HepG2 (cell line): ENCODE results near the gene RNGTT. TPM values are rescaled to one million over a fixed set of nuclear protein-coding genes. Genes with fewer than 3 reads are reported as not detected.

Experiments
- MED1 ChIP-seq: sonication (generic); formaldehyde crosslinking; IDR thresholded peaks from 2 replicates; pipeline ENCODE4 v1.4.0; 2020; ENCODE audit warnings: missing genetic modification reagents
- polyA plus RNA-seq, 8 experiments: library from polyadenylated mRNA; depleted of rRNA in 3 of 8; stranded (reverse) in 7 of 8; unstranded in 1 of 8; fragments of >200 nt; fragmentation: Illumina TruSeq in 4 of 8; extraction: Trizol in 4 of 8; gene quantifications; 2 replicates each; pipeline versions ENCODE4 v1.2.1 to v1.2.3, GENCODE V29; 2011 to 2016; ENCODE audit warnings: low read depth in 4 of 8, missing spikeins in 1 of 8, mixed read lengths in 1 of 8; ENCODE audit not compliant: insufficient read depth in 1 of 8
- total RNA-seq, 5 experiments: library from RNA; depleted of rRNA; stranded (reverse); fragments of >200 nt; fragmentation: Illumina TruSeq; extraction: Trizol; gene quantifications; 2 replicates each; pipeline ENCODE4 v1.2.3, GENCODE V29; 2016; ENCODE audit warnings: low read depth in 1 of 5
- TF ChIP-seq, protein P1 (sequence below), 2 experiments: fragments of 450-650 bp in 1 of 2; sonication (generic) in 1 of 2; formaldehyde crosslinking in 1 of 2; IDR thresholded peaks; 2 replicates each; pipeline versions ENCODE4 v1.6.1 to v1.8.0; 2016 to 2022; ENCODE audit warnings: antibody characterized with exemption in 1 of 2, mild to moderate bottlenecking in 1 of 2, missing genetic modification reagents in 1 of 2
- TF ChIP-seq, protein P2 (sequence below): sonication (generic); formaldehyde crosslinking; conservative IDR thresholded peaks from 2 replicates; pipeline ENCODE4 v1.8.0; 2022; ENCODE audit warnings: low read depth, missing genetic modification reagents

RNGTT gene
- total and polyA plus RNA-seq, 2 of the 13 experiments (the other 11 are each of a cell fraction or from before 2014, with no cell fraction given): 6.0 to 22.6 TPM

DNA sequence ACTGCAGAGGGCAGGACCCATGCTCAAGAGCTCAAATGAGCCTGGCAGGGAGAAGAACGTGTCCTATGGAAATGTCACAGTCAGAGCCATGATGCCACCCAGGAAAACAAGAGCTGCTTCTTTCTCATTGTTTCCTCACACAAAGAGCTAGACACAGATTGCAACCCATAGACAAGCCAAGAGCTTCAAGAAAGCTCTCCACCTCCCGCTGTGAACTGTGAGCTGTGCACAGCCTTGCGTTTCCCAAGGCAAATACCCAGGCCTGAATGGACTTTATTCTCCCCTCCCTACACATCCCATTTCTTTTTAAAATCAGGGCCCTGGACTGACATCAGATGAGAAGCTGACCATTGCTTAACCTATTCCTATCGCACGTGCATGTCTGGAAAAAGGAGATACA, 388.8 kb downstream of the RNGTT start (continued):
- TF ChIP-seq, protein P1, sequence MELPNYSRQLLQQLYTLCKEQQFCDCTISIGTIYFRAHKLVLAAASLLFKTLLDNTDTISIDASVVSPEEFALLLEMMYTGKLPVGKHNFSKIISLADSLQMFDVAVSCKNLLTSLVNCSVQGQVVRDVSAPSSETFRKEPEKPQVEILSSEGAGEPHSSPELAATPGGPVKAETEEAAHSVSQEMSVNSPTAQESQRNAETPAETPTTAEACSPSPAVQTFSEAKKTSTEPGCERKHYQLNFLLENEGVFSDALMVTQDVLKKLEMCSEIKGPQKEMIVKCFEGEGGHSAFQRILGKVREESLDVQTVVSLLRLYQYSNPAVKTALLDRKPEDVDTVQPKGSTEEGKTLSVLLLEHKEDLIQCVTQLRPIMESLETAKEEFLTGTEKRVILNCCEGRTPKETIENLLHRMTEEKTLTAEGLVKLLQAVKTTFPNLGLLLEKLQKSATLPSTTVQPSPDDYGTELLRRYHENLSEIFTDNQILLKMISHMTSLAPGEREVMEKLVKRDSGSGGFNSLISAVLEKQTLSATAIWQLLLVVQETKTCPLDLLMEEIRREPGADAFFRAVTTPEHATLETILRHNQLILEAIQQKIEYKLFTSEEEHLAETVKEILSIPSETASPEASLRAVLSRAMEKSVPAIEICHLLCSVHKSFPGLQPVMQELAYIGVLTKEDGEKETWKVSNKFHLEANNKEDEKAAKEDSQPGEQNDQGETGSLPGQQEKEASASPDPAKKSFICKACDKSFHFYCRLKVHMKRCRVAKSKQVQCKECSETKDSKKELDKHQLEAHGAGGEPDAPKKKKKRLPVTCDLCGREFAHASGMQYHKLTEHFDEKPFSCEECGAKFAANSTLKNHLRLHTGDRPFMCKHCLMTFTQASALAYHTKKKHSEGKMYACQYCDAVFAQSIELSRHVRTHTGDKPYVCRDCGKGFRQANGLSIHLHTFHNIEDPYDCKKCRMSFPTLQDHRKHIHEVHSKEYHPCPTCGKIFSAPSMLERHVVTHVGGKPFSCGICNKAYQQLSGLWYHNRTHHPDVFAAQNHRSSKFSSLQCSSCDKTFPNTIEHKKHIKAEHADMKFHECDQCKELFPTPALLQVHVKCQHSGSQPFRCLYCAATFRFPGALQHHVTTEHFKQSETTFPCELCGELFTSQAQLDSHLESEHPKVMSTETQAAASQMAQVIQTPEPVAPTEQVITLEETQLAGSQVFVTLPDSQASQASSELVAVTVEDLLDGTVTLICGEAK (IDR thresholded peaks at IDR 0.05): no peak
- TF ChIP-seq, protein P1 (CRISPR knock-in tag; IDR thresholded peaks at IDR 0.05): no peak
- TF ChIP-seq, protein P2, sequence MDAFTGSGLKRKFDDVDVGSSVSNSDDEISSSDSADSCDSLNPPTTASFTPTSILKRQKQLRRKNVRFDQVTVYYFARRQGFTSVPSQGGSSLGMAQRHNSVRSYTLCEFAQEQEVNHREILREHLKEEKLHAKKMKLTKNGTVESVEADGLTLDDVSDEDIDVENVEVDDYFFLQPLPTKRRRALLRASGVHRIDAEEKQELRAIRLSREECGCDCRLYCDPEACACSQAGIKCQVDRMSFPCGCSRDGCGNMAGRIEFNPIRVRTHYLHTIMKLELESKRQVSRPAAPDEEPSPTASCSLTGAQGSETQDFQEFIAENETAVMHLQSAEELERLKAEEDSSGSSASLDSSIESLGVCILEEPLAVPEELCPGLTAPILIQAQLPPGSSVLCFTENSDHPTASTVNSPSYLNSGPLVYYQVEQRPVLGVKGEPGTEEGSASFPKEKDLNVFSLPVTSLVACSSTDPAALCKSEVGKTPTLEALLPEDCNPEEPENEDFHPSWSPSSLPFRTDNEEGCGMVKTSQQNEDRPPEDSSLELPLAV (CRISPR knock-in tag): no peak
- no peak for TF ChIP-seq MED1 (CRISPR knock-in tag)
- TF ChIP-seq, all 625 proteins: peak for 0
